RKO (cell line): ENCODE measurements around the gene KCNQ1.

Source experiments
- DNase-seq: peaks from one replicate; pipeline ENCODE4 v3.0.0-alpha.2; 2016; ENCODE audit warnings: low spot score

The KCNQ1 gene

DNA sequence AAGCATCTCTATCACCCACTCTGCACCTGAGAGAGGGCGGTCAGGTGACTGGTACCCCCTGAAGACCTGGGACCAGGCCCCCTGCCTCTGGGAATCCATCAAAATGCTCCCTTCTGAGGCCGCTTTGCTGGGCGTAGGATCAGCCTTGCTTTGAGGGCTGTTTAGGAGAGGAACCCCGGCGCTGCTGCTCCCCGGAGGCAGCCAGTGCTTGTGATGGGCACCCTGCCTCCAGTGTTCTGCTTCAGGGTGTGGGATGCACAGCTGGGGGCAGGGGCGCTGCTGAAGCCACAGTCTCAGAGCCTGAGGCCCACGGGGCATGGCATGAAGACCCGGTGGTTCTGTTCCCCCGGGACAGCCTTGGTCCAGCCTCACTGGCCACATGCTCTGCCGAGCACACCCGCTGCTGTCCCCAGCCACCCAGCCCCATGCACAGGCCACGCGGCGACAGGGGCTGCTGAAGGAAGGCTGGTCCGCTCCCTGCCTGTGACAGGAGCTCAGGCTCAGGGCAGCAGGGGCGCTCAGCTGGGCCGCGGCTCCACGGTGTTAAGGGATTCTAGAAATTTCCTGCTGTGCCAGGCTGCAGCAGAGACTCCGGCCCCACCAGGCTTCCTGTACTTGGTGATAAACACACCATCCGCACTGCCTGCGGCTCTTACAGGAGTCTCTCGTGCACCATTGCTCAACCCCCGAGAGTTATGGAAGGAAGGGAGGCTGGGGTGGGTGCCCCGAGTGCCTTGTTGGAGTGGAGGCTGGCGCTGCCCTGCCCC is 91.0 kb downstream of the KCNQ1 start:
- no peak for DNase-seq

DNA sequence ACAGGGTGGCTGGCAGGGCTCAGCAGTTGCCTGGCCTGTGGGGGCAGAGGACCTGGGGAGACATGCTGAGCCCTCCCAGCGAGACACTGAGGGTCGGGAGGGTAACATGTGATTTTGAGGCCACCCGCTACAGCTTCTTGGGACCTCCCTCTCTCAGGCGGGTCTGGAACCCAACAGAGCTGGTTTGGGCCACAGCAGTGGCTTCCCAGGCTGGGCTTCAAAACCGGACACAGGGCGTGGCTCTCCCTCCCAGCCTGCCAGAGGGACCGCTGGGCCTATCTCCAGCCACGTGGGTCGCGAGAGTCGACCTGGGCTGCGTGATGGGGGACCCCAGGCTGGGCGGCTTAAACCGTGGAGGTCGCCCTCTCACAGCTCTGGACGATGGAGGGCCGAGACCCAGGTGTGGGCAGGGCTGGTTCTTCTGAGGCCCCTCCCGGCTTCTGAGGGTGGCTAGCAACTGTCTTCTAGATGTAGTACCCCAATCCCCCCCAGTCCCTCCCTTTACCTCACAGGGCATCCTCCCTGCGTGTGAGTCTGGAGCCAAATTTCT is 91.7 kb downstream of the KCNQ1 start:
- no peak for DNase-seq

DNA sequence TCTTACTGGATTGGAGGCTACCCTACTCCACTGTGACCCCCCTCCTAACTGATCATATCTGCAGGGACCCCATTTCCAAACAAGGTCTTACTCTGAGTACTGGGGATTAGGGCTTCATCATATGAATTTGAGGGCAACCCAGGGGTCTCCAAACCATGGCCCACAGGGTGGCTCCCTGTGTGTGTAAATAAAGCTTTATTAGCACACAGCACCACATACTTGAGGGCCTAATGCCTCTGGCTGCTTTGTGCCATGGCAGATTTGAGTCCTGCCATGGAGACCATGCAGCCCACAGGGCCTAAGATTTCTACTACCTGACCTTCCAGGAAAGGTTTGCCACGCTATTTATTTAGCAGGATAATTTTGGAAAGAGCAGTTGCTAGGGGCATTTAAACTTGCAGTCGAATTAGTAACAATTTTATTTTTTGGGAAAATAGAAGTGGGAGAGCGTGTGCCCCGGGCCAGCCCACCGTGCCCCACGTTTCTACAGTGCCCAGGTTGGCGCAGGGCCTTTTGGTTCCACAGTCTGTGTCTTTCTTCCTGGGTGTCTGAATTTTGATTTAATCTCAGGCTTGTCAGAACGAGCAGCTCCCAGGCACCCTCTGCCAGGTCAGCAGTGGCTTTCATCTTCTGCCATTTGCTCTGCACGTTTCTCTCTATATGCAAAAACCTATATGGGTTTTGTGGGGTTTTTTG is 92.3 kb downstream of the KCNQ1 start:
- no peak for DNase-seq

DNA sequence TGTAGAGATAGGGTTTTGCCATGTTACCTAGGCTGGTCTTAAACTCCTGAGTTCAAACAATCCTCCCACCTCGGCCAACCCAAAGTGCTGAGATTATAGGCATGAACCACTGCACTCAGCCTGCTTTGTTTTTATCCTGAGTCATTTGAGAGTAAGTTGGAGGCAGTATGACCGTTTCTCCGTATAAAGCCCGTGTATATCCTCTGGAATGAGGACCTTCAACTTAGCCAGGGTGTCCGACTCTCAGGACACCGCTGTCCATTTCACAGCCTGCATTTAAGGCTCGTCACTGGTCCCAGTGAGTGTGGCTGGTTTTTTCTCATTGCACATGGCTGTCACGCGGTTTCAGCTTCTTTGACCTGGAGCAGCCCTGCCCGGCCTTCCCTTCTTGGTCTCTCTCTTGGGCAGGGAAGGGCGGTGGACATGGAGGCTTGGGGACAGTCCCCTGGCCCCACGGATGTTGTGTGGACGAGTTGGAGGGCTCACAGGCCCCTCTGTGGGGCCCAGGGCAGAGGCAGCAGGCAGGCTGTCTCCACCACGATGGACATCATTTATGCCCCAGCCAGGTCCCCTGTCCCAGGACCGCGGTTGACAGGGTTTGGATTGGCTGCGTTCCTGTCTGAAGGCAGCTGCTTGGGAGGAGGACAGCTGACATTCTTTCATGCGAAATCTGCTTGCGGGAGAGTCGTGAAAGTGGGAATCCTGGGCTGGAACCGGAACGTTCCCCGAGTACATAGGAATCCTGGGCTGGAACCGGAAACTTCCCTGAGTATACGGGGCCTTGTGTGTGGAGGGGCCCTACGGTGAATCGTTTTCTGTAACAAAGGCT is 93.3 kb downstream of the KCNQ1 start:
- DNase-seq, result no peak

DNA sequence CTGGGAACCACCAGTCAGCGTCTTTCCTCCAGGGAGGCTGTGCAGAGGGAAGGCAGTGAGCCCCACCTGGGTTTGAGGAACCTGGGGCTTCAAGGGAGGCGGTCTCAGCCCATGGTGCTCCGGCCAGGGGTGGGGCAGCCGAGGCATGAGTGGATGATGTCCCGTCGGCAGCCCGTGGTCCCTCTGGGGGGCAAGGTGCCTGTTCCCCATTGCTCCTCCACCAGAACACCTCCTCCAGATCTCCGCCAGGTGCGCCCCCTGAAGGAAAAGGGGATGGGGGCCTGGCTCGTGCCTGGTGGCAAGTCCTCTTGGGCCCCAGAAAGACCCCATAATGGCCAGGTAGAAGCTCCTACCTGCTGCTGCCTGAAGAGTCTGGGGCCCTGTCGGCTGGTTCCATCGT is 94.1 kb downstream of the KCNQ1 start:
- no peak for DNase-seq

DNA sequence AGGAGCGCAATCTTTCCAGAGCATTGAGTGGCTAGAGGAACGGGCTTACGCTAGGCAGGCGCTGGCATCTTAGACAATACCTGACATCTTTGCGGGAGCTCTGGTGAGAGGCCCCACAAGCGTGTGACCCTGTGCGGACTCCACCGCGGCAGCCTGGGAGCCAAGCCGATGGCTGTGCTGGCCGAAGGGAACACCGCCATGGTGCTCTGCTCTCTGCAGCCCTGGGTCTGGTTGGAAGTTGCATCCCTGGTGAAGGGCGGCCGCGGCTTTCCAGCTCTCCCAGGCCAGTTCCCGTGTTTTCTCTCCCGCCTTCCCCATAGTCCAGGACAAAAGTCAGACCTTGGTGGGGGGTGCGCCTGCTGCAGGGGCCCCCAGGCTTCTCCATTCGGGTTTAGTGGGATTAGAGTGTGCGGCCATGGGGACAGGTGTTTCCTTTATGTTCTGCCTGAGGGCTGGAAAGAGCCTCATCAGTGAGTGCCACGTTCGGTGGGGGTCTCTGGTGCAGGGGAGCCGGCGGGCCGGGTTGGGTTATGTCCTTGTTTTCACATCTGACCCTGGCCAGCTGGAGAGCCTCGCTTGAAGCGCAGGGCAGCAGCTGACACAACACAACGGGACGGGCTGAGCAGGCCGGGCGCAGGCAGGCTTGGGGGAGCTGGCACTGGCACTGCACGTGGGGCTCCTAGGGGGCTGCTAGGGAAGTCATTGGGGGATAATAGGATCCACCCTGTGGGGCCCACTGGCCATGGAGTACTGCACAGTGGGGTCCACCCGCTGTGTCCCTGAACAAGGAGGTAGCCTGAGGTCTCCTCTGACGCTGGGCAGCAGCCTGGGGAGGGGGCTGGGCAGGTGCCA is 94.8 kb downstream of the KCNQ1 start:
- DNase-seq, result no peak

DNA sequence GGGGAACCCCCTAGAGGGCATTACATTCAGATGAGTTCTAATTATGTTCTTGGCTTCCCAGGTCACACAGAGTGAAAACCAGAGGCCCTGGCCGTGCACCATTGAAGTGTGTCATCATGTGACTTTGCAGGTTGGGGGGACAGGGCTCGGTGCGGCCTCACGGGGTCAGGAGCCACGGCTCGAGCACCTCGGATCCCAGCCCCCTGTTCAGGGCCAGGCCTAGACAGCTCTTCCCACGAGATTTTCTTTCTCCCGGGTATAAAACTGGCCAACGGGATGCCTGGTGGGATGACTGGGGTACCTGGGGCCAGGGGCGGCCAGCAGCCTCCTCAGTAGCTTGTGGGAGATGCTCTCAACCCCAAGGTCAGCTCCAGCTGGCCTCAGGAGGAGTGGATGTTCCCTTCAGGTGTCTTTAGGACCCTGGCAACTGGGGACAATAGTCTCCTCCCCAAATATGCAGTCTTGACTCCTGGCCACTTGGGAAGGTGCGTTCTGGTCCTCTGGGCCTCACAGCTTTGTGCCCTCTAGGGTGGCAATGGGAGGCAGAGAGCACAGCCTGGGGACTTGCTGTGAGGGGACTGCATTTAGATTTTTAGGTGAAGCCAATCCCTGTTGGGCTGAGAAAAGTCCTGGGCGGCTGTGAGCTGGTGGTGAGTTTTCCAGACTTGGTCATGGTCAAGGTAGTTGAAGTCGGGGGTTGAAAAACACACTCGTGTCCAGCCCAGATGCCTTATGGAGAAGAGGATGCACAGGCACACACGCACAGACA is 95.6 kb downstream of the KCNQ1 start:
- no peak for DNase-seq

DNA sequence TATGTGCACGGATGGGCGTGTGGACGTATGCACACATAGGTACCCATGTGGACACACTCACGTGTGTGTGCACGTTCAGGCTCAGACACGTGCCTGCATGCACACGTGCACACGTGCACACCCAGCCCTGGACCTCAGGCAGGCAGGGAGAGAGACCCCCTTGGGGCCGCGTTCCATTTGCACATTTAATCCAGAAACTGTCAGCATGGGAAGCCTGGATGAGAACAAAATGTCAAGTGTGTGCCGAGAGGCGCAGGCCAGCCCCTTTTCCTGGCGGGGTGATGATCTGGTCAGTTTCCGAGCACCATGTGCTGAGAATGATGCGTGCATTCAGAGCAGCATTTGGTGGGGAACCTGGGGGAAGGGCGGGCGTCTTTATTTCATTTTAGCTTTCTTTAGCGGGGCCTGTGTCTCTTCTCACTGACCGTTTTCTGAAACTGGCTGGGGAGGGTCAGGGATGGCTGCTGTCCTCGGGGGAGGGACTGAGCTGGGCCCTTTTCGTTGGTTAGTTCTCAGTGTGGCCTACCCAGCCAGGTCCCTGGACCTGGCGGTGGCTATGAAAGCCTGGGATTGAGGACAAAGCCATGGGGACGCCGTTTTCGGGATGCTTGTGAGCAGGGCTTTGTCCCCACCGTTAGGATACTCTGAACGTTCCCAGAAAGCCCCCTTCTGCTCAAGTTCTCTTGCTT is 96.3 kb downstream of the KCNQ1 start:
- DNase-seq, result no peak

DNA sequence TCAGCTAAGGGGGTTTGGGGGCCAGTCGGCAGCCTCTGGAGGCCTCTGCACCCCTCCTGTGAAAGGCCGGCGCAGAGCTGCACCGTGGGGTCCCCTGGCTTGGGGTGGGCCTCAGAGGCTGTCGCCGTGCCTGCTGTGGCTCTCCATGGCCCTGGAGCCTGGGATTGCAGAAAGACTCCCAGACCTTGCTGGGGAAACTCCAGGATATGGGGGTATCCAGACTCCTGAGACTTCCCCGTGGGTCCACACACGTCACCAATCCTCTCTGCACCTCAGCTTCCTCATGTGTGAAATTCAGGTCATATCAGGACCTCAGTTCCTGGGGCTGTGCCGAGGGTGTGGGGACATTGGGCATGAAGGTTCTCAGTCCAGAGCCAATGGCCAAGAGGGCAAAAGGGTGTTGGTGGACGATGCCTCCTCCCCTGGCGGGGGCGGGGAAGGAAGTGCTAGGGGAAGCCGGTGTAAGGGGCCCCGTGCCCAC is 97.1 kb downstream of the KCNQ1 start:
- DNase-seq, result no peak

DNA sequence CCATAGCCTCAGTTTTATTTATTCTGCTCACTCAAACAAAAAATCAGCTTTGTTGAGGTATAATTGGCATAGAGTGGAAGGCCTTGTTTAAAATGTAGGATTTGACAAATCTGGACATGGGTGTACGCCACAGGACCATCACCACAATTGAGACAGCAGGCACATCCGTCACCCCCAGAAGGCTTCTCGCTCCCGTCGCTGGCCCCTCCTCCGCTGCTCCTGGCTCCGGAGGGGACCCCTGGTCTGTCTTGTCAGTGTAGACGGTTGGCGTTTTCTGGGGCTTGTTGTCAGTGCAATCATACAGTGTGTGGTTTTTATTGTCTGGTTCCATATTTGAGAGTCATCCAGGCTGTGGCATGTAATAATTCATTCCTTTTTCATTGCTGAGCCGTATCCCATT is 97.6 kb downstream of the KCNQ1 start:
- DNase-seq, result no peak

DNA sequence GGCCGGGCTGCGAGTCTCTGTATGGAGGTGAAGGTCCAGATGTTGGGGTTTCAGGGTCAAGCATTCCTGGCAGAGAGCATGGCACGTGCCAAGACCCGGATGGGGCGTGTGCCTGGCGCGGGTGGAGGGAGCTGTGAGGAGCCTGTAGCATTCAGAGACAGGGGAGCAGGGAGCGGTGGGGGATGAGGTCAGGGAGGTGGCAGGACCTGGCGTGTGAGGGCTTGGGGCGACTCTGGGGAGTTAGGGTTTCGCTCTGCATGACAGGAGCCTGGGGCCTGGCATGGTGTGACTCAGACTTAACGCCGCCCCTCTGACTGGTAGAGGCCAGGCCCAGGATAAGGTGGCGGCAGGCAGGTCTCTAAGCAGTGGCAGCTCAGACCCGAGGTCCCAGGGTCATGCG is 103.0 kb downstream of the KCNQ1 start:
- no peak for DNase-seq

DNA sequence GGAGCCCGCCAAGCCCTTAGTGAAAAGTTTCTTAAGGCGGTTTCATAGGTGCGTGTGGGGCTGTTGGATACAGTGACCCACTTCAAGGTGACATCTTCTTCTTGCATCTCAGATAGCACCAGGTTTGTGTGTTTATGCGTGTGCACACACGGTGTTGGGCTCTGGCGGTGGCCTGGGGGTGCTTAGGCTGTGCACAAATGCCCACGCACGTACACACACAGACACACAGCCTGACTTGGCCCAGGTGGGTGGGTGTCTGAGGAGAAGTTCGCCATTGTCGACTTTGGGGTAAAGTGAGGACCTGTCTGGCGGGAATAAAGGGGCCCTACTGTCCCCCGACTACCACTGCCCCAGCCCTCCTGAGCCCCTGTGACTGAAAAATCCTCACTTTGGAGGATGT is 103.8 kb downstream of the KCNQ1 start:
- DNase-seq, result no peak

DNA sequence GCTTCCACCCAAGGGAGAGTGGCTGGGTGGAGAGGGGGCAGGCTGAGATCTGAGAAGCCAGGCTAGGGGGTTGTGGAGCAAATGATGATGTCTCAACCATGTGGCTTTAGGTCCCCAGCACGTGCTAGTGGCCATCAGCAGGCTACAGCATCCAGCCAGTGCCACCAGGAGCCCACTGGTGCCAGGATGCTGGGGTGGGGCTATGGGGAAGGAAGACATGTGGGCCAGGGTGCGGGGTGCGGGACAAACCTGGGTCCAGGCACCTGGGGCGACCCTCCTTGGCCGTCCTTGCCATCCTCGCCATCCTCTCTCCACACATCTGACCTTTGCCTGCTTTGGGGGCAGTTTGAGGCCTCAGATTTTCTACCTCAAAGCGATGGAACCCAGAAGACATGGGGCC is 104.3 kb downstream of the KCNQ1 start:
- DNase-seq, result no peak

DNA sequence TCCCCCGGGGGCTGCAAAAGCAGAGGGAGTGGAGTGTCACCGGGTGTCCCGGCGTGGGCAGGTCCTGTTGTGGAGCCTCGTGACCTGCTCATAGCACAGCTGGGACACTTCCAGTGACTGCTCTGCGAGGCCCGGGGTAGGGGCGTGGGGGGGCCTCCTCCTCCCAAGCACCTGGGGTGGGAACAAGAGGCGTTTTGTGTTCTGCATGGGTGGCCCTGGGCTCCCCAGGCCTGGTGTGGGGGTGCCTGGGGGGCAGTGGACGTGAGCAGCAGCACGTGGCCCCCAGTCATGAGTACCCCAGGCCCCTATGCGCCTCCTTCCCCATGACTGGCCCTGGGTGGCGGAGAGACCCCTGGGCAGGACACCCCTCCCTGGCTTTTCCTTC is 104.7 kb downstream of the KCNQ1 start:
- no peak for DNase-seq

DNA sequence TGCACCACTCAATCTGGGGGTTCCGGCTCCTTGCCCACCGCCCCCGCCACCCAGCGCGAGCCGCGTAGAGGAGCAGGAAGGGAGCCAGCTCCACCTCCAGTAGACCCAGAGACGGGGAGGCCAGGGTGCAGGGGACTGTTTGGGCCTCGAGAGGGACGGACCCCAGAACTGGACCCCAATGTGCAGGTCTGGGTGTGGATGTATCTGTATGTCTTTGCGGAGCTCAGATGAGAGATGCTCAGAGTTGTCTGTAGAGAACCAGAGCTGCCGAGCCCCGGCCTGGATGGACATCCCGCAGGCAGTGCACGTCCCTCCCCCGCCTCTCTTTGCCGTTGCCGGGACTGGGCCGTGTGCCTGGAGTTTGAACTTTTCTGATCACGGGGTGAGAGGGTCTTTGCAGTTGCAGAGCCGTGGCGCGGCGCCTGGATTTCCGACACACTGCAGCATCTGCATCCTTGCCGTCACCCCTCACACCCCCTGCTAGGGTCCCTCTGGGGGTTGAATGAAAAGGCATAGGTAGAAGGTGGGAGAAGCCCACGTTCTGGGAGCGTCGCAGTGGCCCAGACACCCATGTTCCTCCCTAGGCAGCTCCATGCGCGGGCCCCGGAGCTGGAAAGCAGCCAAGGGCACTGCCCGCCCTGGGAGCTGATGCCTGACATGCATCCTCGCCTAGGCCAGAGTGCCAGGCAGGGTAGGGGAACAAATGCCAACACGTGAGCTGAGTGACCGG is 105.2 kb downstream of the KCNQ1 start:
- no peak for DNase-seq

DNA sequence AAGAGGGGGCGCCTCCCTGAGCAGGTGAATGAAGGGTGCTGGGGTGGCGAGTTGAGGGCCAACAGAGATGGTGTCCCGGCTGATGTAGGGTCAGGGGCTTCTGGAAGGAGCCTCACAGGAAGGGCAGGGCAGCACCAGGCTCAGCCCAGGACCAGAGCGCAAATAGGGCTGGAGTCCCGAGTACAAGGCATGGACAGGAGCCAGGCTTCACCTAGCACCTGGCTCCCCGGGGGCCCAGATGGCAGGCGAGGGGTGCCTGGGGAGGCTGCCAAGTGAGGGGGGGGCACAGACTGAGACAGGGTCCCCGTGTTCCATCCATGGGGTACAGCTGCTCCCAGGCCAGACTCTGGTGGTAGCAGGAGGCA is 105.8 kb downstream of the KCNQ1 start:
- no peak for DNase-seq

DNA sequence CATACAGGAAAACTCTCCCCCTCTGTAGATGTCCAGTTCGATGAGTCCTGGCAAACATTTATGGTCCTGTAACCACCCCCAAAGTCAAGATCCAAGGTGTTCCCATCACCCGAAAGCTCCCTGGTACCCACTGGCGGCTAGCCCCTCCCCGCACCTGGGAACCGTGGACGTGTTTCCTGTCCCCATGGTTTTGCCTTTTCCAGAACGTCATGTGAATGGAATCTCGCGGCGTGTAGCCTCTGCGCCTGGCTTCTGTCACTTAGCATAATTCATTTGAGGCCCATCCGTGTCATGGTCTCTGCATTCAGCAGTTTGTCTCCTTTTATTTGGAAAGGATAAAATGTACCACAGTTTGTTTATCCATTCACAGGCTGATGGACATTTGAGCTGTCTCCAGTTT is 106.3 kb downstream of the KCNQ1 start:
- DNase-seq, result no peak

DNA sequence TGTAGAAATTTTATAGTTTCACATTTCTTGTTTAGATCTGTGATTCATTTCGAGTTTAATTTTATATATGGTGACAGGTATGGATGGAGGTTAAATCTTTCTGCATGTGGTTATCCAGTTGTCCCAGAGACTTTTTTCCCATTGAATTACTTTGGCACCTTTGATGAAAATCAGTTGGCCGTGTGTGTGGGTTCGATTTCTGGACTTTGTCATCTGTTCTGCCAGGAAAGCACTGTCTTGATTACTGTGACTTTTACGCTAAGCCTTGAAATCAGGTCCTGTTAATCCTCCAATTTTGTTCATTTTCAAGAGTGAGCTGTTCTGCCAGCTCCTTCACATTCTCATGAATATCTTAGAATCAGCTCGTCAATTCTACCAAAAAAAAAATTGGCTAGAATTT is 107.4 kb downstream of the KCNQ1 start:
- no peak for DNase-seq

DNA sequence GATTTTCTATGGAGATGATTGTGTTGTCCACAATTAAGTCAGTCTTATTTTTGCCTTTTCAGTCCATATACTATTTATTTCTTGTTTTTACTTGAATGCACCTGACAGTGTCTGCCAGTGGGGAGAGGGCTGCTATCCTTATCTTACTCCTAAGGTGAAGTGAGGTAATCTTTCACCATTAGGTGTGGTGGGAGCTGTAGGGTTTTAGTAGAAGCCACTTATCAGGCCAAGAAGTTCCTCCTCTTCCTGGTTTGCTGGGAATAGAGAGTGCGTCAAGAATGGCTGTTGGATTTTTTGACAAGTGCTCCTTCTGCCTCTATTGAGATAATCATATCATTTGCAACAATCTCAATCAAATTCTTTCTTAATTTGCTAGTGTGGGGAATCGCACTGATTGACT is 108.4 kb downstream of the KCNQ1 start:
- no peak for DNase-seq

DNA sequence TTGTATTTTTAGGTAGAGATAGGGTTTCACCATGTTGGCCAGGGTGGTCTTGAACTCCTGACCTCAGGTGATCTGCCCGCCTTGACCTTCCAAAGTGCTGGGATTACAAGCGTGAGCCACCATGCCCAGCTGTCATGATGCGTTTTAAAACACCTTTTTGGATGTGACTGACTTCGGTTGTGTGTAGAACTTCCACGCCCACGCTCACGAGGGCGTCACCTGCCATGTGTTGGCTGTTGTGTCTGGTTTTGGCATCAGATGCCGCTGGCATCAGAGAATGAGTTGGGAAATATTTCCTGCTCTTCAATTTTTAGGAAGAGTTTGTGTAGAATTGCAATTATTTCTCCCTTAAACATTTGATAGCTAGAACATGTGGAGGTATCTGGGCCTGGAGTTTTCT is 109.1 kb downstream of the KCNQ1 start:
- no peak for DNase-seq
